GM21423 (cell line): ENCODE measurements around the gene CRADD.

Source experiments
- ATAC-seq: cut with Tn5 transposase; IDR thresholded peaks from one replicate; pipeline ENCODE4 v1.9.1; 2021; ENCODE audit warnings: mild to moderate bottlenecking, moderate library complexity; ENCODE audit not compliant: unreplicated experiment

CRADD gene

DNA sequence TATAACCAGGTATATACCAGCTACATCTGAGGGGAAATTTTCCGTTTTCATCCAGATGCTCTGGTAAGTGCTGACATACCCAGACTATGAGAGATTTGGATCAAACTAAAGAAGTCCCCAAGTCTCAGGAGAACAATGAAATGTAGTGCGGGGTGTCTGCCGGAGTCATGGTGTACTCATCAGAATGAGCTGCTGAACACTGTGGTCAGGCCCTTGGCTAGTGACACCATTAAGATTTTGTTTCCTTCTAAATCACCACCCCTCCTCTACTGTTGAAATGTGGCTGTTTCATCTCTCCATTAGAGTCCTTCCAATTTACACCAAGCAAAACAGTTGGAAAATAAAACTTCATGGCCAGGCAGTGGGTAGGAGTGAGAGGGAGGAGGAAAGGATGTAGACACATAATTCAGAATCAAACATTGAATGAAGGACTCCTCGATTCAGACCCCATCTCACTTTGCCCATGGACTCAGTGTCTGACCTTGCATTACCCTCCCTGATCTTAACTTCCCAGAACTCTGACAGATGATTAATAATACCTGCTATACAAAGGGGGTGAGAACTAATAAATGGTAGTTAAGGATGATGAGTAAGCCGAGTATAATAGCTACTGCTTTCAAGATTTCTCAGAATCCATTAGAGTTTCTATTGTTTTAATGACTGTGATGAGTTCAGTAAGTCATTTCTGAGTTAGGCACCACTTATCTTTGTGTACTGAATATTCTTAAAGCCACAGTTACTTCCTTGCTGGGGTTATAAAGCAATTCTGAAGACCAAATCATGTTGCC lies 127.4 kb downstream of the CRADD start:
- no peak for ATAC-seq

DNA sequence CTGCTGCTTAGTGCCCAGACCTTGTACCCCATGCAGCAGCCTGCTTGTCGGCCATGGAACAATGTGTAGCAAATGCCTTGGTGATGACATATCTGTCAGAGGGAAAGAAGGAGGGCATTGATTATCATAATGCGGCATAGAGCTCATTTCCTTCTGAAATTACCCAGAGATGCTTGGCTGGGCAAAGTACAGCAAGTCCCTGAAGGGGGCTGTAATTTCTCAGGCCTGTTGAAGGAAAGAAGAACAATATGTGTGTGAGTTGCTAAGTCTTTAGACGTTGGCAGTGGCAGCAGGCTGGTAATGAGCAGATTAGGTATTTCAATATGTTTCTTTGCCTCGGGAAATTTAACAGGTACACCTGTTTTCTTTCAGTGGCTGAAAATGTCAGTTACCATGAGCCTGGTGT lies 128.6 kb downstream of the CRADD start:
- ATAC-seq, result no peak

DNA sequence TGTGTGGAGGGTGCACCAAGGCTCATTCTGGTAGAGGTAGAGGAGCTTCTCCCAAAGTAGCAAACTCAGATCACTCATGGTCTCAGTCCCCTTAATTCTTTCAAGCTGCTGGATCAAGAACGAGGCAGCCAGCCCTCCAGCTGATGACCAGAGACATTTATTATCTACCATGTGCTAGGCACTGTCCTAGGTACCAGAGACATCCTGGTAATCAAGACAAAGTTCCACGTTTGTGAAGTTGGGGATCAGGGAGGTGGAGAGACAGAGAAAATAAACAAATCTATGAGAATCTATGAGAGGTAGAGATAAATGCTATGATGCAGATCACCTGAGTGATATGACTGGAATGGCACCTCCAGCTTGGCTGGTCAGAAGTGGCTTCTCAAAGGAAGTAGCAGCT lies 130.2 kb downstream of the CRADD start:
- ATAC-seq, result no peak

DNA sequence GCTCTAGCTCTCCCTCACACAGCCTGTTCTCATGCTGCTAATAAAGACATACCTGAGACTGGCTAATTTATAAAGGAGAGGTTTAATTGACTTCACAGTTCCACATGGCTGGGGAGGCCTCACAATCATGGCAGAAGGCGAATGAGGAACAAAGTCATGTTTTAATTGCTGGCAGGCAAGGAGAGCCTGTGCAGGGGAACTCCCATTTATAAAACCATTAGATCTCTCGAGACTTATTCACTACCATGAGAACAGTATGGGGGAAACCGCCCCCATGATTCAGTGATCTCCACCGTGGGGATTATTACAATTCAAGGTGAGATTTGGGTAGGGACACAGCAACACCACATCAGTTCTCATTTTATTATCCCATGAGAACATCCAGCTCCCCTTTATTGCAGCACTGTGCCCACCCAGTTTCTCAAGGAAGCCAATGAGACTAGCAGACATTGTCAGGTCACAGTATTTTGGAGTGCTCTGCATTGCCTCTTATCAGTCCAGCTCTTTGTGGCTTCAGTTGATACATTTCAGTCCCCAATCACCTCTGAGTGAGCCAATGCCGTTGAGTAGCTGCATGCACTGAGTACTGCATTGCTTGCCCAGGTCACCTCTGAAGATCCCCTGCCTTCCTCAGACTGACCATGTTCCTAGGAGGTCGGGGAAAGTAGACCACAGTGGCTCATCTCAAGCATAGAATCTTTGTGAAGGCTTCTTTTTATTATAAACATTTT lies 131.2 kb downstream of the CRADD start:
- no peak for ATAC-seq

DNA sequence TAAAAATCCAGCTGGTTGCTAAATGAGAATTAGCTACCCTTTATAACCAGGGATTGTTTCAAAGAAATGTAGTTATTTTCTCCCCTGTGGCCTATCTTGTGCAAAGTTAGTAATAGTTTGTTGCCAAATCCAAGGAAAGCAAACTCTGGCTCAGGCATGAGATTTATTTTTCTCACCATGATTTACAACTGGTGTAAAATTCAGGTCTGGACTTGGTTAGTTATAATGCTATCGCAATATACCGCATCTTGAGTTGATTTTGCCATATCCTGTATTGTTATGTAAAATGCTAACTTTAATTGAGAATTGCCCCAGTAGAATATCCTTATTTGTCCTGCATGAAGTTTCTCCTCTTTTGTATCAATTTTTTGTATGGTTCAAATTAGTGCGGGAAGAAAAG lies 135.5 kb downstream of the CRADD start:
- ATAC-seq, result no peak

DNA sequence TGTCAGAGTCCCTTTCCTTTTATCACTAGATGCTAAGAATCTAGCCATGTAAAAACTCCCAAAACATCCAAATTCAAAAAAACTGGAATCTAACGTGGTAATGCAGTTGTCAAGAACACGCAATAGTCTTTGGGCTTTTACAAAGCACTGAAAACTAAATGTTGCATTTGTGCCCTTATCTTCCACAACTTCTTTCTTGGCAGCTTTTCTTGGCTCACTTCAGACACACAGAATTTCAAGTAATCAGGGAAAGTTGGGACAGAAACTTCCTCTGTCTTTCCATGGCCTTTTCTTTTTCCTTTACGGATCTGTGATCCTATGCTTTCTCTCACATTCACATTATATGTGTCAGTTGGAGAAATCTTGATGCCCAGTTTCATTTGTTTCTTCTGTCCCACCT lies 136.0 kb downstream of the CRADD start:
- ATAC-seq, result no peak

DNA sequence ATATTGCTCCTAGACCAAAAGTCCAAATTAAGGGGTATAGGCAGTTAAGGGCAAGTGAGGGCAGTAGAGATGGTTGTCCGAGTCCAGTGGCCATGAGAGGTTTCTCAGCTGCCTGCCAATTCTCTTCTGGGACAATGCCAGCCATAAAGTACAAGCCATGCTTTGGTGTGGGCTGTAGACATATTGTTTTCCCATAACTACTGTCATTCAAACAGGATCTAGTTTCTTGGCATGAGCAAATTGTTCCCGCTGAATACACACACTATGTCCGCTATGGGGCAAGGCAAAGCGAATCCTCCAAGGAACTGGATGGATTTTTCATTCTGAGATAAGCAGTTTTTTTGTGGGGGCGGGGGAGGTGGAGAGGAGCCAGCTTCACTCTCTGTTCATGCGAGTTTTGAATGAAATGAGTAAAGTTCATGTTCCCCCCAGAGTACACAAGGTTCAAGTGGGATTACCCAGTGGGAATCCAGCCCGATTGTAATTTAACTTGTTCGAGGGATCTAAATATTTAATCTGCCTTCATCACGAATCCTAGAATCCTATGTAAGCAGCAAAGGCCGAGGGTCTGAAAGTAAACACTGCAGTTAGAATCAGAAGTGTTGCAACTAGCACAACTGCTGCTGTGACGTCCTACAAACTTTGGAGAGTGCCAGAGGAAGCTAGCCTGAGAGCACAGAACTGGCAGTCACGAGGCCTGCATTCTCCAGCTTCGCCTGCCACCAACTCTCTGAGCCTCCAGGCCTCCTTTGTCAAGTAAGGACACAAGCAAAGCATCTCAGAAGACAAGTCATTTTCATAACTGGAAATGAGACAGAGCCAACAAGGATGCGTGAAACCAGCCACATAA lies 137.0 kb downstream of the CRADD start:
- ATAC-seq, result no peak

DNA sequence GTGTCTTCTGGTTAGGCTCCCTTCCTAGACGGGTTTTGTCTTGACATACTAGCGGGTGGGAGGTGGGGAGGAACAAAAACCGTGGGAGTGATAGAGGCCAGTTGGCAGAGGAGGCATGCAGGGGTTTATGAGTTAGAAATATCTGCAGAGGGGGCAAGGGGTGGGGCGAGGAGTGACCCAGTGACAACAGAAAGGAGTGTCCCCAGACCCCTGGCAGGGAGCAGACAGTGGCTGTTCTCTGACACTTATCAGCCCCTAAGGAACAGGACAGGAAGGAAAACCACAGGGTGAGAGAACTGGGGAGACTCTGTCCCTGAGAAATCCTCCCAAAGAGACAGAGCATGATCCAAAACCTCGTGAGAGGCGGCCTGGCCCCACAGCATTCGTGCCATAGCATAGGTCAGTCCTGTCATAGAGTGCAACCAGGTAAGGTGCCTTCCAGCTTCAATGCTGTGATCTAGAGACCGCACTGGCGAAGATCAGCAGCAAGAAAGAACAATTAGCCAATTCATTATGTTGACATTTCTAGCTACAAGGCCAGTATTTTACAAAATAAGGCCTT lies 141.4 kb downstream of the CRADD start:
- no peak for ATAC-seq

DNA sequence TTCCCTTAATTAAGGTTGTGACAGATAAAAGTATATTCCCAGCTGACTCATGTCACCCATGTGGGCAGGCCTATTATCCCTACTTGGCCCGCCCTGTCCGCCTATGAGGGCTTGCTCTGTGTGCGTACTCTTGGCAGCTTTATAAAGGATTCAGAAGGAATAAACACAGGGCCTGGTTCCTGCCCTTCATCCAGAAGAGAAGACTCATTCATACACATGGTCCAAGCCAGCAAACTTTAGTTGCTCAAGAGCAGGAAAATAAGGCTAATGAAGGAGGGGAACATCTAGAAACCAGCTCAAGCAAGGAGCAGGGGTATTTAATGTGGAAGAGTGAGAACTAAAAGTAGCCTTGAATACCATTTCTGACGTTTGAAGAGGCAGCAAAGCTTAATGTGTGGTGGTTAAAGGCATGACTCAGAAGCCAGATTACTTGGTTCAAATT lies 141.9 kb downstream of the CRADD start:
- ATAC-seq, result no peak

DNA sequence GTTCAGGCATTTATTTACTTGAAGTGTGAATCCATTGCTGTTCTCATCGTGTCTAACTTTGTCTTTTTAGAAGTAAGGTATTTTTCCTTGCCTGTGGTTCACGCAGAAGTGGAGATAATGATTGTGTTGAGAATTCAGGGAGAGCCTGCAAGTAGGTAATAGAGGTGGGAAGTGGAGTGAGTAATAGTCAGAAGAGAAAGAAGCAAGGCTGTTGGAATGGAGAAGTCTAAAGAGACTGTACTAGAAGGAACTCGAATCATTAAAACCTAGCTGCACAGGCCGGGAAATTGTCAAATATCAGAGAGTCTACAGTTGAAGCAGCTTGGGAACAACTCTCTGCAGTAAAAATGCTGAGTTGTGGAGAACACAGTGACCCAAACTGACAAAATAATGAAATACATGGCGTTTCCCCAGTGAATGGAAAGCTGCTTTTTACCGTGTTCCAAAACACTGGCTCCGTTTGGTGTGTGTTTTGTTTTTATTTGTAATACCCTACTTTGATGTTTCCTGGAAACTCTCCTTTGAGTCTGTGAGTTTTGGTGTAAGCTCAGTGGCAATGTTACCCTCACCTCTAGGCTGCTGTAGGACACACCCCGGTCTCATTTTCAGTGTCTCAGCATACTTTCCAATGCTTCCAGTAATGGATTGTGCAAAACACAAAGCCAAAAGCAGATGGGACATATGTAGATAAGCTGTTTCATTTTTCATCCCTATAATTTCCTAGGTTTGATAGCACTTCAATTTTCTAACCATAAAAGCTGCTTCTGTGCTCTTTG lies 146.6 kb downstream of the CRADD start:
- ATAC-seq, result no peak

DNA sequence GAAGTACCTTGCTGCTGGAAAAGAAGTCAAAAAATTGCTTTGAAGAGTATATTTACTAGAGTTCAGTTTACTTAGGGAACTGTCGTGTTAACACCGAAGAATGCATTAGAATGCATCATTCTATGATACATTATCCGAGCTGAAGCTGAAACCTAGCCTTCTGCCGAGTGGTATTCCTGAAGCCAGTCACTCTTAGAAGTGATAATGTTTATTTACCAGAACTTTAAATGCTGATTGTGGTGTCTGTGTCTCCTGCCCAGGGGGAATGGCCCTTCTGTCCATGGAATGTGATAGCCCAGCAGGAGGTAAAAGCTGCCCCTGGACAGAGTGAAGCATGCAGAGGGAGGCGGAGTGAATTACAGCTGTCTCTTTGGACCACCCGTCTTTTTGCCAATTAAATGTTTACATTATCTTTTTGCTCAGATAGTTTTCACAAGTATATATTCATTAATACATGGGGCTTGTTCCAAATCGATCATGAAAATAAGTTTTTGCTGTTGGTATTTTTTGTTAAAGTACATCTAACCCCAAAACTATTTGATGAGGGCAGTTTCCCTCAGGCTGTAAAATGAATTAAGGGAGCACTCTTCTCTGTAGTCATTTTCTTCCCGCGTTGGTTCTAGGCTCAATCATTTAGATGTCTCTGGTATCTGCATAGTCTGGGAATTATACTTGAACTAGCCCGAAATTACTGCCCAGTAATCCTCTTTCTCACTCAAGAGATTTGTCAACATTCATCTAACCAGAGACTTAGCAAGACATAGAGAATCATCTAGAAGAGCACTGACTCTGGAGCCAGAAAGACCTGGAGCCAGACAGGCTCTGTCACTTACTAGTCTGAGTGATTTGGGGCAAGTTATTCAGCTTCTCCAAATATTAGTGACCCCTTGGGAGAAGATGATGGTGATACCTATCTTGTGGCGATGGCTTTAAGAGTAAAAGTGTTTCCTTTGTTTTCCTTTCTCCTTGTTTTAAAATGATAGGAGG lies 147.6 kb downstream of the CRADD start:
- ATAC-seq, result no peak

DNA sequence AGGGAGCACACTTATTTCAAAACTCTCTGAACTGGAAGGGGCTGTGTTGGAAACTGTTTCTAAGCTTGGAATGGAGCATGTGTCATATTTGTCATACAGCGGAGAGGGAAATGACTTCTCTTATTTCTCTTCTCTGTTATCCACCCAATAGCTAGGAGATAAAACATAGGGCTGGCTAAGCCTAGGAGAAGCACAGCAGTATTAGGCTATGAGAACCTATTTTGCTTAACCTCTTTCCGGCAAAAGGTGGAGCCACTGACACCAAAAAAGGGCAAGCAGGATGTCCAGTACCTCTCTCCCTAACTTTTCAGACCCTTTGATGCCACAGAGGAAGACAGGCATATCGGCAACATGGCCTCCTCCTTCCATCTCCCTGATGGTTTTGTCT lies 148.3 kb downstream of the CRADD start:
- no peak for ATAC-seq

DNA sequence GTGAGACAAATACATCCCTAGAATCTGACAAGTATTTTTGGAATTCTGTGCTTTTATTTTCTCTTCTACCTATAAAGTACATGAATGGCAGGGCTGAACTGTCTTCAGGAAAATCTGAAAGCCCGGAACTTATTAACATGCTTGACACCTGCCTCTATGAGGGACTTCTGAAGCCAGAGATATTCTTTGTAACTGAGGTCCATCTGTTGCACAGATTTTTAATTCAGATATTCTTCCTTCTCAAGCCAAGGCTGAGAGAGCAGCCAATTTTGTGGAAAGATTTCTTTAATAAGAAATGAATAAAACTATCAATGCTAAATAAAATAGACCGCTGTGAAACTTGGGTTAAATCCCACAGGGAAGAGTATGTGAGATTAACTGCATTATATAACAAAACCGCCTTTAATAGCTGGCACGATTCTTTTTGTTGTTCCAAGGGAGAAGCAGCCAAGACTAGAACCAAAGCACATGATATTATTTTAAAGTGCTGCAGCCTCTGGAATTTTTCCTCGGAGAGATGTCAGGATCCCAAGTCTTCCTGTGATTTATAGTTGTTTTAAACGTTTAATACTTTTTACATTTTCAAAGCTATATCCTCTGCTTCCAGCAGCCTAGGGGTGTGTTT lies 148.9 kb downstream of the CRADD start:
- ATAC-seq, result no peak

DNA sequence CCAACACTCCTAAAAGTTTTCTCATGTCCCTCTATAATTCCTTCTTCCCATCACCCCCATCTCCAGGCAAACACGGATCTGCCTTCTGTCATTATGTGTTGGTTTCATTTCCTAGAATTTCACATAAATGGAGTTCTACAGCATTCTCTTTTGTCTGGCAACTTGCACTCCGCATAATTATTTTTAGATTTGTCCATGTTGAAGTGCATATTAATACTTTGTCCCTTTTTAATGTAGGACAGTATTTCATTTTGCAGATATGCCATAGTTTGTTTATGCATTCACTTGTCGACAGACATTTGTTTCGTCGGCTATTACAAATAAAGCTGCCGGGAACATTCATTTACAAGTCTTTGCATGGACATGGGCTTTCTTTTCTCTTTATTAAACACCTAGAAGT lies 150.0 kb downstream of the CRADD start:
- no peak for ATAC-seq

DNA sequence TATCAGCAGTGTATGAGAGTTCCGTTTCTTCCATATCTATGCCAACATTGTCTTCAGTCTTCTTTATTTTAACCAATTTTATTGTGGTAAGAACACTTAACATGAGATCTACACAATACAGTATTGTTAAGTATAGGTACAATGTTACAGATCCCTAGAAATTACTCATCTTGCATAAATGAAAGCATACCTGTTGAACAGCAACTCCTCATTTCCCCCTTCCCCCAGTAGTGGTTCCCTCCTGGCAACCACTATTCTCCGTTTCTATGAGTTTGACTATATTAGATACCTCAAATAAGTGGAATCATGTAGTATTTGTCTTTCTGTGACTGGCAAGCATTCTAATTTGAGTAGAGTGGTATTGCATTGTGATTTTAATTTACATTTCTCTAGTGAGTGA lies 150.5 kb downstream of the CRADD start:
- no peak for ATAC-seq

DNA sequence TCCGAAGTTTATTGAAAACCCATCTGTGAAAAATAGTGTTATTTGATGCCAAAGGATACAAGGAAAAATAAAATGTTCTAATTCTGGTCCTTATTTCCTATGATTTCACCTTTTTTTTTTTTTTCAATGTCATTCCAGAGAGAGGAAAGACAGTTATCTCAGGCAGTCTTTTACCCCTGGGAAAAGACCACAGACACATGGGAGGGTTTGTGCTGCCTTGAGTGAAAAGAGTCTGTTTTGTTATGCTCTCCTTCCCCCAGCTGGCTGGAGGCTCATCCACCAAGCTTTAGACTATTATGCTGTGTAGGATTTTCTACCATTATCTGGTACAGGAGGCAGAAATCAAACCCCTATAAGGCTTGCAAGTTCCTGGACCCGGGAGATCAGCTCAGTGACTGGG lies 151.8 kb downstream of the CRADD start:
- ATAC-seq, result no peak

DNA sequence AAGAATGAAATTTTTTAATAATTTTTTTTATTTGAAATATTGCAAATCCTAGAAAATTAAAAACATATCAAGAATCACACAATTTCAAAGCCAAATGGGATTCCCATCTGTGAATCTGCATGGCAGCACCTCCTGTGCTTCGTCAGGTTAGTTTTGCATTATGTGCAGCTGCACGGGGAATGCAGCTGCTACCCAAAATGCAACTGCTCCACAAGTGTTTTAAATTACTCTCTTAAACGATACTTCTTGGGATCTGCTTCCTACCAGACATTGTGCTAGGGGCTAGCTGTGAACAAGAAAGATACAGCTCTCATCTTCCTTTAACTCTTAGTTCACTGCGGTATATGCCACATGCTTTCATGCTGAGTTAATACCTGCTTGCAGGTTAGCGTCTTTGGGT lies 154.2 kb downstream of the CRADD start:
- no peak for ATAC-seq

DNA sequence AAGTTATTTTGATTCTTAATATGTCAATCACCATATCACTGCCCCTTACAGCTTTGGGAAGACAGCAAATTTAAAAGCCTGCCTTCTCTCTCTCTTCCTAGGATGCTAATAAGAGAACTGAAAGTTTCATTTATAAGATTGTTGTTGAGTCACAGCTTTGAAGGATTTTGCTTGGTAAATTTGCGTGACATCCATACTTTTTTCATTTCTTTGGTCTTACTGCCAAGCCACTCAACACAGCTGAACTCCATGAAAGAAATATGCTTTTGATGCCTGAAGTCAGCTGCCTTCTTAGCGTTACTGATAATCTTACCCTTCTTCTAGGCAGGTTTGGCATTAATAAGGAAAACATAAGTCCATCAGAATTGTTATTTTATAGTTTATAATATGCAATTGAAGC lies 155.0 kb downstream of the CRADD start:
- no peak for ATAC-seq

DNA sequence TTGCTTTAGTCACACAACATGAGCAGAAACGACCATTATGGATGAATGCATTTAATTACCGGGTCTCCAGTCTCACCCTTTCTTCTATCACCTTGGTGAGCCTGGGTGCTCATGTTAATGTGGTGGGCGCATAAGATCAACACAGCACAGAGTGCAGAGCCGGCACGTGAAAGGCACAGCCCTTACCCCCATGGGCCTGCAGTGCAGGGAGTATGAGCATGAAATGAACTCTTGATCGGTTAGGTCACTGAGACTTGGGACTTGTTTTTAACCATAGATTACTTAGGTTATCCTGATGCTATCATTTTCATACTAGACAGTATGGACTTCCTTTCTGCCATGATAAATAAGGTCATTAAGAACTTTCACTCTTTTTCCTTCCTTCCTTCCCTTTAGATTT lies 156.8 kb downstream of the CRADD start:
- ATAC-seq, result no peak
